HEK293T (cell line): ENCODE measurements around the gene RGS3.

Experiments used
- CTCF ChIA-PET: fragments of 350-600 bp; formaldehyde crosslinking; extraction: SDS; loops from one replicate; lab custom pipeline; 2021; ENCODE audit warnings: antibody characterized with exemption, inconsistent platforms; lab: Yijun Ruan, JAX
- POLR2A ChIA-PET: fragments of 350-600 bp; formaldehyde crosslinking; extraction: SDS; loops from one replicate; lab custom pipeline; 2020; ENCODE audit warnings: antibody characterized with exemption, inconsistent platforms; lab: Yijun Ruan, JAX
- DNase-seq: peaks from one replicate; pipeline ENCODE4 v3.0.0; 2012; ENCODE audit warnings: mixed read lengths; ENCODE audit errors: extremely low spot score
- ARNT ChIP-seq: fragments of 450-650 bp; IDR thresholded peaks from 2 replicates; pipeline ENCODE4 v1.6.1; 2017; ENCODE audit warnings: mild to moderate bottlenecking
- BHLHE40 ChIP-seq: fragments of 450-650 bp; IDR thresholded peaks from 2 replicates; pipeline ENCODE4 v1.6.1; 2016; ENCODE audit warnings: mild to moderate bottlenecking, moderate library complexity, borderline replicate concordance
- CTBP1 ChIP-seq: fragments of 450-650 bp; IDR thresholded peaks from 2 replicates; pipeline ENCODE4 v1.6.1; 2016; ENCODE audit warnings: borderline replicate concordance
- ELF4 ChIP-seq: fragments of 450-650 bp; IDR thresholded peaks from 2 replicates; pipeline ENCODE4 v1.6.1; 2017; ENCODE audit warnings: antibody characterized with exemption
- FOXA1 ChIP-seq: fragments of 450-650 bp; IDR thresholded peaks from 2 replicates; pipeline ENCODE4 v1.6.1; 2016; ENCODE audit warnings: mild to moderate bottlenecking
- FOXK2 ChIP-seq: fragments of 450-650 bp; IDR thresholded peaks from 2 replicates; pipeline ENCODE4 v1.6.1; 2016; ENCODE audit warnings: mild to moderate bottlenecking
- FOXM1 ChIP-seq: fragments of 450-650 bp; IDR thresholded peaks from 2 replicates; pipeline ENCODE4 v1.6.1; 2017; ENCODE audit warnings: mild to moderate bottlenecking, borderline replicate concordance
- HDGF ChIP-seq: fragments of 450-650 bp; IDR thresholded peaks from 2 replicates; pipeline ENCODE4 v1.6.1; 2017; ENCODE audit warnings: antibody characterized with exemption, borderline replicate concordance
- L3MBTL2 ChIP-seq: fragments of 450-650 bp; conservative IDR thresholded peaks from 2 replicates; pipeline ENCODE4 v1.6.1; 2016; ENCODE audit warnings: mild to moderate bottlenecking
- LEF1 ChIP-seq: fragments of 450-650 bp; IDR thresholded peaks from 2 replicates; pipeline ENCODE4 v1.6.1; 2017; ENCODE audit warnings: mild to moderate bottlenecking, borderline replicate concordance
- NFRKB ChIP-seq: fragments of 450-650 bp; IDR thresholded peaks from 2 replicates; pipeline ENCODE4 v1.6.1; 2016; ENCODE audit warnings: mild to moderate bottlenecking, moderate library complexity
- SP1 ChIP-seq: fragments of 450-650 bp; IDR thresholded peaks from 2 replicates; pipeline ENCODE4 v1.6.1; 2017
- SUZ12 ChIP-seq: fragments of 450-650 bp; IDR thresholded peaks from 2 replicates; pipeline ENCODE4 v1.6.1; 2016; ENCODE audit warnings: mild to moderate bottlenecking
- TARDBP ChIP-seq: fragments of 450-650 bp; IDR thresholded peaks from 2 replicates; pipeline ENCODE4 v1.6.1; 2016
- ZNF384 ChIP-seq: fragments of 450-650 bp; IDR thresholded peaks from 2 replicates; pipeline ENCODE4 v1.6.1; 2016
- TF ChIP-seq, protein P1 (sequence below): fragments of 450-650 bp; IDR thresholded peaks from 2 replicates; pipeline ENCODE4 v1.6.1; 2016

RGS3 gene

DNA sequence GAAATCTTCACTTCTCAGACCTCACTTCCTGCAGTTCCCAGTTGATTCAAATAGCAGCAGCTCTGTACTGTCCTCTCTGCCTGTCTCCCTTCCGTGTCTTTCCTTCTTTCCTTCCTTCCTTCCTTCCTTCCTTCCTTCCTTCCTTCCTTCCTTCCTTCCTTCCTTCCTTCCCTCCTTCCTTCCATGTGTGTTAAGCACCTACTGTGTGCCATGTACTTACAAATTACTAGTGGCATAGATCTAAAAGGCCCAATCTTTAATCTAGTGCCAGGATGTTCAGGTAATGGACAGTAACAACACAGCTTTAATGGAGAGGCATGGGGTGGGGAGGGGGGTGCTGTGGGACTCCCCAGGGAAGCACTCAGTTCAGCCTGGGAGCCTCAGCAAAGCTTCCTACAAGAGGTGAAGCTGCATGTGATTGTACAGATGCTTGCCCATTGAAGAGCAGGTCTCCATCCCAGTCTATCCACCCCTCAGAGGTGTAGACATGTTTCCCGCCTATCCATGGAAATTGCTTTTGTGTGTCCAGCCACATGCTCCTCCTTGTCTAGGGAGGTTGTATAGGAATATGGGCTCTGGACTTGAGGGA is 106.0 kb downstream of the RGS3 start:
- ChIA-PET POLR2A (no interaction called here), CTCF (no interaction called here)
- TF ChIP-seq L3MBTL2 (no peak), CTBP1 (no peak), BHLHE40 (no peak), SP1 (no peak), HDGF (no peak), SUZ12 (no peak)
- DNase-seq: no peak

DNA sequence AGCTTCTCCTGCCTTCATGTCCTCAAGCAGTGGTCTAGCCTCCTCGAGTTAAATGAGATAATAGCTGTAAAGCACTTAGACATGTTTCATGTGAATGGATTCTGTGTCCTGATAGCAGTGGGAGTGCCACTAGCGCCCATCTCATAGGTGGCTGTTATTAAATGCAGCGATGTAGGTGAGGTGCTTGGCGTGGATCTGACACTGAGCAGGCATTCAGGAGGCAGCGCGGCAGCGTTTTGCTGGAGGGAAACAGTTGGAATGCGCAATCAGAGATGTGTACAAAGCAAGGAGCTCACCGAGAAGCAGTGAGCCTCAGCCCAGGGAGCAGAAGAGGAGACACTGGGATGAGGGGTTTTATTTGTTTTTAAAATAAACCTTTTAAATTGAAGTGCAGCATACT is 106.6 kb downstream of the RGS3 start:
- ChIA-PET CTCF (no interaction called here), POLR2A (no interaction called here)
- TF ChIP-seq FOXK2: no peak
- no peak for DNase-seq

DNA sequence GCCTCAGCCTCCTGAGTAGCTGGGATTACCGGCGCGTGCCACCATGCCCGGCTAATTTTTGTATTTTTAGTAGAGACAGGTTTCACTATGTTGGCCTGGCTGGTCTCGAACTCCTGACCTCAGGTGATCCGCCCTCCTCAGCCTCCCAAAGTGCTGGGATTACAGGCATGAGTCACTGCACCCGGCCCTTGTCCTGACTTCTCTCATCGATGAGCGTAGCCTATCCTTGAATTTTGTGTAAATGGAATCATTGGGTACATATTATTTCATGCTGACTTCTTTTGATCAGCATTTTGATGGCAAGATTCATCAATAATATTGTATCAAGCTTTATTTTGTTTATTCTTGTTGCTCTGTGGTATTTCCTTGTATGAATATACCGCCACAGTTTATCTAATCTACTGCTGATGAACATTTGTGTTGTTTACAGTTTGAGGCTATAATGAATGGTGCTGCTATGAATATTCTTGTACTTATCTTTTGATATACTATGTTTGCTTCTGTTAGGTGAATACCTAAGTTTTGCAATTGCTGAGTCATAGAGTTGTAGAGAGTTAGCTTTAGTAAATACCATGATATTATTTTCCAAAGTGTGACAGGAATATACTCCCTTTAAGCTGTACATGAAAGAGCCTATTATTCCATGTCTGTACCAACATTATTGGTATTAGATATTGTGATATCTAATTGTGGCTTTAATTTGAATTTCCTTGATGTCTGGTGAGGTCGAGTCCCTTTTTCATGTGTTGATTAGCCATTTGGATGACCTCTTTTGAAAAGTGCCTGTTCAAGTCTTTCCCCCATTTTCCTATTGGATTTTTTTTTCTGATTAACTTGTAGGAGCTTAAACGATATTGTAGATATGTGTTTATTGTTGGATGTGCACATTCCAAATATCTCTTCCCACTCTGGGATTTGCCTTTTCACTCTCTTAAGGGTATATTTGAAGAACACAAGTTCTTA is 107.5 kb downstream of the RGS3 start:
- ChIA-PET POLR2A (no interaction called here), CTCF (no interaction called here)
- no peak for TF ChIP-seq SP1
- no peak for TF ChIP-seq ZNF384
- no peak for DNase-seq

DNA sequence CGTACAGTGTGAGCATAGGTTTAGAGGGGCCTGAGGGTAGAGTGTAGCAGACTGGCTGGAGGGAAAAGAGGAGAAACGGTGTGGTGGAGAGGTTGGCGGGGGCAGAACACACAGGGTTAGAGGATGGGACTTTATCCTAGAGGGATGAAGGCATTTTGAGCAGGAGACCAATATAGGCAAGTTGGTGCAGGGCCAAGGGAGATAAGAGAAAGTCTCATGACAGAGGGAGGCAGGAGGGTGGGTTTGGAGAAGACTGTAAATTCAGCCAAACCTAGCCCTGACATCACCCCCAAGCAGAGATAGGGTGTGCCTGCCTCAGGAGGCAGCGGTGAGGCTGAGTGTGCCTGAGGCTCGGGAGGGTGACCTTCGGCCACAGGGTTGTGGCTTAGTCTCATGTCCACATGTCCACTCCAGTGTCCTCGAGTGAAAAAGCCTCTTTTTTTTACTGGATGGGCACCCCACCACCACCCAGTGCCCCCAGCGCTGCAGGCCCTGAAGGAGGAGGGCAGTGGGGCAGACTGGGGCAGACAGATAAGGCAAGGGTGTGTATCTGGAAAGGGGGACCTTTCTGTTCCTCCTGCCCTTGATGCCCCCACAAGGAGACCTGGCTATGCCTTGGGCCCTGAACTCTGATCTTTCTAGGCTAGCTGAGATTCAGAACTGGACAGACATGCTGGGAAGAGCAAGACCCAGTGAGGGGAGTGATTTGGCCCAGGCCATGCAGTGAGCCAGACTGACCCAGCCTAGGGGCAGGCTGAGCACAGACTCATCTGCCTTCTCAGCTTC is 108.7 kb downstream of the RGS3 start:
- CTCF ChIA-PET: interaction anchor here (0.6 kb wide), 1 partner anchor 264 kb away, joined by 5 read pairs; no protein-coding TSS in a partner anchor
- POLR2A ChIA-PET: no interaction called here

DNA sequence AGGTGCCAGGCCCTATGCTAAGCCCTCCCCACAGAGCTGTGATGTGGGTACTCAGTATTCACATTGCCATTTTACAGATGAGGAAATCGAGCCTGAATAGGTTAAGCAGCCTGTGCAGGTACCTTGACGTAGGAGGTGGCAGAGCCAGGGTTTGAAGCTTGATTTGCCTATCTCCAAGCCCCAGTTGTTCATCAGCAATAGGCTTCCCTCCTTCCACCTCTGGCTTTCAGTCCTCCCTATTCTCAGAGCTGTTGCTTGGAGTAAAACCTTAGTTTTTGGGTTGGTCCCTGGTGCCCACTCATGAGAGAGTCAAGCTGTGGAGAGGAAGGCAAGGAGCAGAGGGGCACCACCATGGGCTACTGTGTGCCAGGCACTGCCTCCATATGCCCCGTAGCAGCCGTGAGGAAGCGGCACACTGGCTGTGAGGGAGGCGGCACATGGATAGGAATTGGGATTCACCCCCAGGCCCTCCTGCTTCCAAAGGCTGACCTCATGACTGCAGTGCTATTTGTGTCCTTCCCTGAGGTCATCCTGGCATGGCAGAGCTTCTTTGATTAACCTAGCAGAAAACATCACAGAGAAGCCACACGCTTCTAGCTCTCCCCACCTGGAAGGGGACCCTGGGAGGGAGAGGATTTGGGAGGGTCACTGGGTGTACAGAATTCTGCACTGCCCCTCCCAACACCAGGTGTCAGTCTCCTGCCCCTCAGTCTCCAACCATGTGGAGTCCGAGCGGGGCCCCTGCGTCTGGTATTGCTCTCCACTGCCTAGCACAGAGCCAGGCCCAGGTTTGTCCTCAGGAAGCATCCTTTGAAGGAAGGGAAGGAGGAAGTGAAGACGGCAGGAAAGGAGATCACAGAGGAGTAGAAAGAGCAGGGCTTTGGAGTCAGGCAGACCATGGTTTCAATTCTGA is 109.8 kb downstream of the RGS3 start:
- DNase-seq: no peak
- CTCF ChIA-PET: interaction anchor here (0.6 kb wide), 1 partner anchor 265 kb away, joined by 5 read pairs; no protein-coding TSS in a partner anchor
- no peak for TF ChIP-seq L3MBTL2
- no peak for TF ChIP-seq LEF1
- TF ChIP-seq SUZ12: no peak
- TF ChIP-seq FOXK2: no peak
- TF ChIP-seq TARDBP: no peak
- TF ChIP-seq FOXM1: no peak
- TF ChIP-seq ZNF384: no peak
- no peak for TF ChIP-seq NFRKB
- no peak for TF ChIP-seq SP1
- TF ChIP-seq CTBP1: no peak
- TF ChIP-seq FOXA1: no peak
- TF ChIP-seq, protein P1, sequence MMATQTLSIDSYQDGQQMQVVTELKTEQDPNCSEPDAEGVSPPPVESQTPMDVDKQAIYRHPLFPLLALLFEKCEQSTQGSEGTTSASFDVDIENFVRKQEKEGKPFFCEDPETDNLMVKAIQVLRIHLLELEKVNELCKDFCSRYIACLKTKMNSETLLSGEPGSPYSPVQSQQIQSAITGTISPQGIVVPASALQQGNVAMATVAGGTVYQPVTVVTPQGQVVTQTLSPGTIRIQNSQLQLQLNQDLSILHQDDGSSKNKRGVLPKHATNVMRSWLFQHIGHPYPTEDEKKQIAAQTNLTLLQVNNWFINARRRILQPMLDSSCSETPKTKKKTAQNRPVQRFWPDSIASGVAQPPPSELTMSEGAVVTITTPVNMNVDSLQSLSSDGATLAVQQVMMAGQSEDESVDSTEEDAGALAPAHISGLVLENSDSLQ: no peak
- no peak for TF ChIP-seq ELF4
- no peak for TF ChIP-seq HDGF
- TF ChIP-seq ARNT: no peak
- TF ChIP-seq BHLHE40: no peak
- POLR2A ChIA-PET: no interaction called here

More for the DNA sequence above, 108.7 kb downstream of the RGS3 start:
- TF ChIP-seq ELF4 (no peak), L3MBTL2 (no peak), LEF1 (no peak), ZNF384 (no peak), TARDBP (no peak), FOXM1 (no peak), HDGF (no peak), SP1 (no peak)
- DNase-seq: no peak

DNA sequence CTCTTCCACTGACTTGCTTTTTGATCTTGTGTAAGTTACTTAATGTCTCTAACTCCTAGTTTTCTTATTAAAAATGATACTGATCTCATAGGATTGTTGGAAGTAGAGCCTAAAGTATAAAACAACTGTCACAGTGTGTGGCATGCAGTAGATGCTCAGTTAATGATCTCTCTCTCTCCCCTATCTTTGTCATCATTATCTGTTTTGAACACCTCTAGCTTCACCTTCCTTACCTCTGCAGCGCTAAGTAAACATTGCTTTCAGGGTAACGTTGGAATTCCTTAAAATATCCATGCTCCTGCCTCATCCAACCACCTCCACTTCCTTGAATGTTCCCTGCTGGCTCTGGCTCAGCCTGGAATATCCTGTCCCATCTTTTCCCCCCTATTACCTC is 110.4 kb downstream of the RGS3 start:
- DNase-seq: no peak
- POLR2A ChIA-PET: no interaction called here
- CTCF ChIA-PET: interaction anchor here (0.6 kb wide), 1 partner anchor 22 kb away, joined by 3 read pairs; no protein-coding TSS in a partner anchor
- TF ChIP-seq CTBP1 (no peak), TARDBP (no peak), HDGF (no peak), SUZ12 (no peak), SP1 (no peak), BHLHE40 (no peak), ELF4 (no peak), FOXK2 (no peak), ZNF384 (no peak)
- TF ChIP-seq, protein P1: no peak
